GM19438 (cell line): ENCODE measurements around the gene BABAM2.
"Not testable (repeated sequence)": the region's sequence is repeated elsewhere in the genome, so short reads cannot be mapped to it uniquely, and the experiment has no call there.

Experiments used
- ATAC-seq: cut with Tn5 transposase; IDR thresholded peaks from one replicate; pipeline ENCODE4 v1.9.1; 2021; ENCODE audit warnings: low read depth; ENCODE audit not compliant: unreplicated experiment

BABAM2 gene

DNA sequence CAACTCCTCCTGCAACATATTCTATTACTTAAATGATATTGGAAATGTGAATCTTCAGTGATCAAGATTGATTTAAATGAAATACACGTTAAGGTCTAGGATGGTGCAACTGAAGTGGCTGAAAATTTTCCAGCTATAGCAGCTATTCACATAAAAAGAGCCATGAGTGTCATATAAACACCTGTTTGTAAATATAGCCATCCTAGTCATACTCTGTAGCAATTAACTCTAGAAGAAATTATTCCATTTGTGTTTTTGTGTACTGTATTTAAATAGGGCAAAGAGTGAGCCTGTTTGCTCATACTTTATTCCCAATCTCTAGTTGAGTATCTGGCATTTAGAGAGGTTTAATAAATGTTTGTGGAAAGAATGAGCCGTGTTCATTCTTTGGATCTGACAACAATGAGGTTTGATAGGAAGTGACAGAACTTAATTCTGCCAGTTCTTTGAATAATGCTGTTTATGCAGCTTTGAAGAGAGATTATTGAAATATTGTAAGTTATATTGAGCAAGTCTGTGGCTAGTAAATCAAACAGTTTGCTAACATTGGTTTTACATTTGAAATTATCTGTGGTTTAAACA lies 49.7 kb downstream of the BABAM2 start:
- no peak for ATAC-seq

DNA sequence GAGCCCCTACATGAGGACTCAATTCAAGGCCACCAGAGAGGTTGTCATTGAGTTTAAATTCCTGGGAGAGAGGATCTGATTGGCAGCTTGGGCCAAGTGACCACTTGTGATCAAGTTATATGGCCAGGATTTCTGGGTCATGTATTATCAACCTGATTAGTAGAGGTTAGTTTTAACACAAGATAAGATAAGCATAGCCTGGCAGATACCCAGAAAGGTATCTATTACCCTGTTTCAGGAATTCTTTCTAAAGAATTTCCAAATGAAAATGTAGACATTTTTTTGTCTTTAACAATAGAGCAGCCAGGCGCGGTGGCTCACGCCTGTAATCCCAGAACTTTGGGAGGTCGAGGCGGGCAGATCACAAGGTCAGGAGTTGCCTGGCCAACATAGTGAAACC lies 50.5 kb downstream of the BABAM2 start:
- no peak for ATAC-seq

DNA sequence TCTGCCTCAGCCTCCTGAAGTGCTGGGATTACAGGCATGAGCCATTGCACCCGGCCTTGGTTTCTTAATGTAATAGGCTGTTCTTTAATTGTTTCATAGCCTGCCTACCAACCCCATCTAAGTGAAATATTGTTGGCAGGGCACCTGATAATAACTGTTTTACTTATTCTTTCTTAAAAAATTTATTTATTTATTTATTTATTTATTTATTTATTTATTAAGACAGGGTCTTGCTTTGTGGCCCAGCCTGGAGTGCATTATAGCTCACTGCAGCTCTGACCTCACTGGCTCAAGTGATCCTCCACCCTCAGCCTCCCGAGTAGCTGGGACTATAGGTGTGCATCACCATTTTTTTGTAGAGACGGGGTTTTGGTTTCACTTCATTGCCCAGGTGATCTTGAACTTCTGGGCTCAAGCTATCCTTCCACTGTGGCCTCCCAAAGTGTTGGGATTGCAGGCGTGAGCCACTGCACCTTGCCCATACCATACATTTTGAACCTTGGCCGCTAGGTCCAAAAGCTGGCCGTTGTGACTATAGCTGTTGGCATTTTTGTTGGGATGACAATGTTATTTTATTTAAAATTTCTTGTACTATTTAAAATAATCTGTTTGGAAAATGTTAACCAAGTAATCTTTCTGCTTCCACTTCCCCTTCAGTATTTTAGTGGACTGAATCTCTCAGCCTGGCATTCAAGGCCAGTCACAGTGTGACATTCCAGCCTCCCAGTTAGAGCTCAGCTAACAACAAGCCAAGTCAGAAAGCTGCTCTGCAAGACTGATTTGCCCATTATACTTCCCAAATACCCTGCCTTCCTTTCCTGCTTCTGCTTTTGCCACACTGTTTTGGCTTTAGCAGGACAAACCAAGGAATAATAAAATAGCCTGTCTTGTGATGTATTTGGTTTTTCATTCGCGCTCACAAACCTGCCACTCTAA lies 52.4 kb downstream of the BABAM2 start:
- no peak for ATAC-seq

DNA sequence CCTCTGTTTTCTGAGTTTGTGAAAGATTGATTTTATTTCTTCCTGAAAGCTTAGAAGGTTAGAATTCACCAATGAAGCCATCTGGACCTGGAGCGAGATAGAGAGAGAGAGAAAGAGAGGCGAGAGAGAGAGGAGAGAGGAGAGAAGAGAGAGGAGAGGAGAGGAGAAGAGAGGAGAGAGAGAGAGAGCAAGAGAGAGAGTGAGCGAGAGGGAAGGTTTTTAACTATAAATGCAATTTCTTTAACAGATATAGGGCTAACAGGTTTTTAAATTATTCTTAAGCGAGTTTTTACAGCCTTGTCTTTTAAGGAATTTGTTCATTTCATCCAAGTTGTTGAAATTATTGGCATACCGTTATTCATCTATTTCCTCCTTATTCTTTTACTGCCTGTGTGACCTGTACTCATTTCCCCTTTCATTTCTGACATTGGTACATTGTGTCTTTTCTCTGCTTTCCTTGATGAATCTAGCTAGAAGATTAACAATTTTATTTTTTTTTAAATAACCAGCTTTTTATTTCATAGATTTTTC lies 56.1 kb downstream of the BABAM2 start:
- ATAC-seq: no peak

DNA sequence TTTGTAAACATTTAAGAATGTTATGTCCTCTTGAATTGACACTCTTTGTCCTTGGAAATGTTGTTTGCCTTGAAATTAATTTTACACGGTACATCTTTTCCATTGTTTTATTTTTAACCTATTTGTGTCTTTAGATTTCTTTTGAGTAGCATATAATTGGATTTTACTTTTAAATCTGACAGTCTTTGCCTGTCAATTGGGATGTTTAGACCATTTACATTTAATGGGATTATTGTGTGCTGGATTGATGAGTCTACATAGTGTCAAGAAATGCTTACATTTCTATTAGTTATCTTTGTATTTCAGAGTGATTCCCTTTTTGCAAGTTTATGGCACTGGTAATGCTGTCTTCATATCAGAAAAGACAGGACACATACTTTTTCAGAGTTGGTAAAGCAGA lies 61.5 kb downstream of the BABAM2 start:
- ATAC-seq: no peak

DNA sequence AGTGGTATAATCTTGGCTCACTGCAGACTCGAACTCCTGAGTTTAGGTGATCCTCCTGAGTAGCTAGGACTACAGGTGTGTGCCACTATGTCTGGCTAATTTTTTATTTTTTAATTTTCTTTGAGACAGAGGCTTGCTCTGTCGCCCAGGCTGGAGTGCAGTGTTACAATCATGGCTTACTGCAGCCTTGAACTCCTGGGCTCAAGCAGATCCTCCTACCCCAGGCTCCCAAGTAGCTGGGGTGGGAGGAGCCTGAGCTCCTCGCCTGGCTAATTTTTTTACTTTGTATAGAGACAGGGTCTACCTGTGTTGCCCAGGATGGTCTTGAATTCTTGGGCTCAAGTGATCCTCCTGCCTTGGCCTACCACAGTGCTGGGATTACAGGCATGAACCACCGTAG lies 62.5 kb downstream of the BABAM2 start:
- no peak for ATAC-seq

DNA sequence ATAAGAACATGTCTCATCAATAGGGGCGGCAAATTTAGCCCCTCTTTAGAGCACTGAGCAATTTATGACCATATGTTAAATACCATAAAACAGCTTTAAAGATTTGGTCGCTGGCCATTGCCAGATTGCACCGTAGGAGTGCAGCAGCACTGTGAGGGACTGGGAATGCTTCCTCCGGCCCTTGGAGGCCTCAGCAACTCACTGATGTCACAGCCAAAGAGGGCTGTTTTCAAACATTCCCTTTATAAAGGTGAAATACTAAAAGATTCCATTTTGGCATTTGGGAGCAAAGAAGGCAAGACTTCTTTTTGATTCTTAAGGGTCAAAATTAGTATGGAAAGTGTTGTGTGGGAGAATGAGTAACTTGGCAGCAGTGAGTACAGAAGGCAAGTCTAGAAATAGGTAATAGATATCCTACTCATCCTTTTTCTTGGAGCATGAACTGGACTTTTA lies 63.7 kb downstream of the BABAM2 start:
- no peak for ATAC-seq

DNA sequence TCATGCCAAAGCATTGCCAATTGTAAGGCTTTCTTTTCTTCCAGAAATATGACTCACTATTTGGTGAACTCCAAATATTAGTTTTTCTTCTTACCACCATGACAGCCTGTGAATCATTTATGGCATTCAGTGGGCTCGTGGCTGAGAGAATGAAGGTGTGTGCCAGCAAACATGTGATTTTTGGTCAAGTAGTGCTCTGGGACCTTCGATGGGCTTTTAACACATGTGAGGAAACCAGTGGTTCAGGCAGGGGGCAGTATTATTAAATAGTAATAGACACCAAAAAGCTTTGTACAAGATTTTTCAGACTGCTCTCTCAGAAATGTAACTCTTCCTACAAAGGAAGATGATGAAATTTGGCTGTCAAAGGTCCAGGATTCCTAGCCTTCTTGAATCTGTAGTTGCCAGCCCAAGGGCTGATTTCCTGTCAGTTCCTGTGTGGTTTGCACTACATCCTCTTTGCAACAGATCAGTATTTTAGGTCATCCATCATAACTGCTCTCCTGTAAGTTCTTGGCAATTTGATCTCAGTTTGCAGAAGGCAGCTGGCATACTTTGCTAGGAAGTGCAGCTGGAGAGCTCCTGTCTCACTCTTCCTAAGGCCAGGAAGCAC lies 64.3 kb downstream of the BABAM2 start:
- ATAC-seq: no peak

DNA sequence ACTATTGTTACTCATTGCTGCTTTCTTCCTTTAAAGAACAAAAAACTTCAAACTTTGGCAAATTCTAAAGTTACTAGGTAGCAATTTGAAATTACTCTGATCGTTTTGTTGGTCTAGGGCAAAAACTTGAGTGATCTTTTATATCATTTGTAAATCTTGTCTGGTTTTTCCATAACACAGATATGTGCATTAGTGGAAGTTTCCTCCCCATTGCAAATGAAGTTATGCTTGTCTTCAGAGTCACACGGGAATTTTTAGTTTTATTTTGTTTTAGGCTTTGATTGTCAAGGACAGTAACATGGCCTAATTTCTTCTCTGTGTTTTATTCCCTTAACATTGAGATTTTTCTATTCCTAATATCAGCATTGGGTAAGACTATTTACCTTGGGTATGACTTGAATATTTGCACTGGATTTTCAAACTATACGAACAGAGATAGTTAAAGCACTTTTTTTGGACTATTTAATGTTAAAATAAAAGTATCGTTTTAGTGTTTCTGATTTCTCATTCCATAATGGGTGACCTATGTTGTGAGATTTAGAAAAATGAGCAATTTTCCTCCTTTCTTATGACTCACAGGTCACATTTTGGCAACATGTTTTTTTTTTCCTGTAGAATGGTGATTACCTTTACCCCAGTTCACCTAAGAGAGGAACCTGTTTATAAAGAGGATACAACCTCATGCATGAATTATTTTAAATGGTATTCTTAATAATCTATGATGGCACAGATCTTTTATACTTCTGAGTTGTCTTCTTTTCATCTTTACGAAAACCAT lies 65.0 kb downstream of the BABAM2 start:
- no peak for ATAC-seq

DNA sequence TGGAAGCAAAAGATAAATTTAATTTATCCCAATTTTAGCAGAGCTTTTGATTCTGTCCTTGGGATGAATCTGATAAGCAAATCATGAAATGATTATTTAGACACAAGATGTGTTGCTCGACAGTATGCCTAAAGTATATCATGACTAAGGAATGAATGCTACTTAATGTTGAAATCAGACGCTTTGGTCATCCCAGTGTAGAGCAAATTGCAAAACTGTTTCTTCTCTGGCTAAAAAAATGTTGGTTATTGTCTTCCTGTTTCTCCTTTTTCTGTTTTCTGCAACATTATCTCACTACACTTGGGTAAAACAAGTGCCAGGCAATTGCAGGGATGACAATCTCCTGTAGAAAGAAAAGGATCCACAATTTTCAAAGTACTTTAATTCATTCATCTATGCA lies 66.4 kb downstream of the BABAM2 start:
- no peak for ATAC-seq

DNA sequence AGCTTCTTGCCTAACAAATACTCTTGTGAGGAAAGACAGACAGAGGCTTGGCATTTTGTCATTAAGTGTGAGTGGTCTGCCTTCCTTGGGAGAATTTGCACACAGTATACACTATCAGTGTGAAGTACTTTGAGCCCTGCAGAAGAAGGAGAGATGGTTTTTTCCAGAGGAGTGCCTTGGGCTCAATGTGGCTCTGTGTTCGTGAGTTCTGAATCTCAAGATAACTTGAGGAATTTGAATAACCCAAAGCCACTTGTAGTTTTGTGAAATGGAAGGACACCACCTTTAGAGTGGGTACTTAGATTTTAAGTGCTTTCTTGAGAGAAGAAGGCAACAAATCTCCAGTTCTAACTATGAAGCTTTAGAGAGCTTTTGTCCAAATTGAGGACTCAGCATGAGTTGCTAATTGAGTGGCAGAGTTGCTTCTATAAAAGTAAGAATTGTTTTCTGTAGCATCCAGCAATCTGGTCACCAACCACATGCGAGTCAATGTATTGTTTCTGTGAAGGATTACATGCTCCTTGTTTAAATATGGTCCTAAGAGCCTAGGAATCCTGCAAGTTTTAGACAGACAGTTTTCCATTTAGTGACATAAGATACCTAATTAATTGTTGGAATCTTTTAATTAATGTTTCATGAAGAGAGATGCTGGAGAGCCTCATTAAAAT lies 68.3 kb downstream of the BABAM2 start:
- no peak for ATAC-seq

DNA sequence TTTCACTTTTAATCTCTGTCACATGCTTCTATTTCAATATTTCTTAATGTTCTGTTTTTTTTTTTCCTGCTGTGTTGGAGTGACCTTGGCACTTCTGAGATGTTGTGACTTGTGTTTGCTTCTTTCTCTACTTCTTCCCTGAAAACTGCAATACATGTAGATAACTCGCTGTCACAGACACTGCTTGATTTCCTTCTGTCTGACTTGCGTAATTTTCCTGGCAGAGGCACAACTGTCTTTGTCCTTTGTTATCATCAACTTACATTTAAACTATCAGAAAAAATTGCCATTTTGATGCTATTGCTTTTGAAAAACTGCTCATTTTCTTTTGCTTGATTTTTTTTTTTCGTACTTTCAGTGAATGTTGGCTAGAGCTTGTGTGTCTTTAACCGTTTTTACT lies 69.0 kb downstream of the BABAM2 start:
- ATAC-seq: no peak

DNA sequence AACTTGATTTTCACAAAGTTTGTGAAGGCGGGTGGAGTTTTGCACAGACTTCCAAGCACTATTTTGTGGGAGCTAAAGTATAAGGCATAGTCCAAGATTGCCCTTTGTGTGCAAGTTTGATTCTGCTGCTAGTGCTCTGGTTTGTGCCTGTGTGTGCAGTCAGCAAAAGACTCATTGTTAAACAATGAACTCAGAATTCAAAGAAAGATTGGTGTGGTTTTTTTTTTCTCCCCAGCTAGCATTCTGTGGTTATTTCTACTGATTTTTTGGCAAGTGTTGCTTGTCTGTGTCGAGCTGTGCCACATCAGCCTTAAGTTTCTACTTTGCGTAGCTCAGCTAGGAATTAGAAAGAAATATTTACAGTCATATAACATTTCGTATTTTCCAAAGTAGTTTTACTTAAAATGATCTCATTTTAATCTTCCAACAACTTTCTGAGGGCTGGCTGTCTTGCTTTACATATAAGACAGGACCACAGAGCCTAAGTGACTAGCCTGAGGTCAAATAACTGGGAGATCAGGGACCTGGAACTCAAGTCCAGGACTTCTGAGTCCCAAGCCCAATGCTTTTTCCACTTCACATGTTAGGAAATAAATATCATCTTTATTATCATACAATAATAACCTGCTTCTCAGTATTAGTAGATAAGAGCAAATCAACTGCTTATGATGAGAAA lies 69.8 kb downstream of the BABAM2 start:
- ATAC-seq: no peak

DNA sequence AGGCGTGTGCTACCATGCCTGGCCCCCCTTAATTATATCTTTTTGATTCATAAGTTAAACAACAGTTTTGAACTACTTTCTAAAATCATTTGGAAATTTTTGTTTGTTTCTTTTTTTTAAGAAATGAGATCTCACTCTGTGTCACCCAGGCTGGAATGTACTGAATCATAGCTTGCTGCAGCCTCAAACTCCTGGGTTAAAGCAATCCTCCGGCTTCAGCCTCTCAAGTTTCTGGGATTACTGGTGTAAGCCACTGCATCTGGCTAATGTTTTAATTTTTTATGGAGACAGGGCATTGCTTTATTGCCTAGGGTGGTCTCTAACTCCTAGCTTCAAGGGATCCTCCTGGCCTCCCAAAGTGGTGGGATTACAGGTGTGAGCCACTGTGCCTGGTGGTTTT lies 71.5 kb downstream of the BABAM2 start:
- ATAC-seq: no peak

DNA sequence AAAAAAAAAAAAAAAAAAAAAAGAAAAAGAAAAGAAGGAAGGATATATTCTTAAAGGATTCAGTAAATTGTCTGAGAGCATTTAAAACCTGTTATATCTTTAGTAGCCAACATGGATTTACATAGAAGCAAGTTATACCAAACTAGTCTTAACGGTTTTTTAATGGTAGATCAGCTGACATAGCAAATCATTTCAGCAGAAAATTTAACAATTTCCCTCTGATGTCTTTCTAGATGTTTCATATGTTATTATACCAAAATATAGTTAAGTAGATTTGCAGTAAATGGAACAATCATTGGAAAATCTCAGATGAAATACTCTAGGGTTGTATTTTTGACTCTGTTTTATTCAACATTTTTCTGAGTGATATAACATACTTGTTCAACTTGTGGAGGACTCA lies 72.9 kb downstream of the BABAM2 start:
- no peak for ATAC-seq

DNA sequence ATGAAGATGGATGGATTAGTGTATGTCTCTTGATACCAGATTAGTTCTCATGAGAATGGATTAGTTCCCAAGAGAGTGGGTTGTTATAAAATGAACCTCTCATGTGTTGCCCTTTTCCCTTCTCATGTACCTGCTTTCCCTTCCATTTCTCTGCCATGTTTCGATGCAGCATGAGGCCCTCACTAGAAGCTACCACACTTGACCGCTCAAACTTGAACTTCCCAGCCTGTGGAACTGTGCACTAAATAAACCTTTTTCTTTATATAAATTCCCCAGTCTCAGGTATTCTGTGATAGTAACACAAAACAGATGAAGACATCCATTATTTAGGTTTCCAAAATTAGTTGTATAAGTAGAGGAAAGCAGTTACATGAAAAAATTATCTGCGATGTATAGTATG lies 73.5 kb downstream of the BABAM2 start:
- no peak for ATAC-seq

DNA sequence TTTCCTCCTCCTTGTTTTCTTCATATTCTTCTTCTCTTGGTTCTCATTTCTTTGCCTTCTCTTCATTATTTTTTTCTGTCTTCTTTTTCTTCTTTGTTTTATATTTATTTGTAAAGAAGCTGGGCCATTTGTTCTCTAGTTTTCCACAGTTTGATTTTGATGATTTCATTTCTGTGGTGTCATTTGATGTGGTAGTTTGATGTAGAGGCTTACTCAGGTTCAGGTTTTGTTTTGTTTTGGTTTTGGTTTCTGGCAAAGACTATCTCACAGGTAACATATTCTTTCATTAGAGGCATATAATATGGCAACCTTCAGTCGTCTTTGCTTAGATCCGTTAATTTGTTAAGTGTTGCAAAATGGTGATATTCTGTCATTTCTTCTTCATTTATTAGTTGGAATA lies 75.3 kb downstream of the BABAM2 start:
- ATAC-seq: no peak

DNA sequence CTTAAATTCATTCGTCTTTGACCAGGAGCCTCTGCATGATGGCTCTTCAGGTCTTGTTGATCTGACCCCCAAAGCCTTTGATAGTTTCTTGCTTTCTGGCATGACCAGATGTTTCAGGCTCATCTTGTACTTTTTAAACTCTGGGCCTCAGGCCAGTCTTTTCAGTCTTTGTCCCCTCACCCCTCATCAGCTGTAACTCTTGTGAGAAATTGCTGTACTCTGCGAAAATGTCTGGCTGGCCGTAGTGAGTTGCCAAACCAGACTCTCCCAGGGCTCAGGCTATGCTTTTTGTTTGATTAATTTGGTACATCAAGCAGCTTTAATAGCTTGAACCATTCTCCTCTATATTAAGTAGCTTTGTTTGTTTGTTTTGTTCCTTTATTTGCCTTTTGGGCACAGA lies 75.9 kb downstream of the BABAM2 start:
- no peak for ATAC-seq

DNA sequence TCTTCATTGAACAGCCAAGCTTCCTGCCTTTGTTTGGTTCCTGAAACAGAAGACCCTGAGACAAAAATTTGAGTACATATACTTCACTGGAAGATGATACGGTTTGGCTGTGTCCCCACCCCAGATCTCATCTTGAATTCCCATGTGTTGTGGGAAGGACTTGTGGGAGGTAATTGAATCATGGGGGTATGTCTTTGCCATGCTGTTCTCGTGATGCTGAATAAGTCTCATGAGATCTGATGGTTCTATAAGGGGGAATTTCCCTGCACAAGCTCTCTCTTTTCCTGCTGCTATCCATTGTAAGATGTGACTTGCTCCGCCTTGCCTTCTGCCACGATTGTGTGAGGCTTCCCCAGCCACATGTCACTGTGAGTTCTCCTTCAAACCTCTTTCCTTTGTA lies 76.5 kb downstream of the BABAM2 start:
- ATAC-seq: no peak

DNA sequence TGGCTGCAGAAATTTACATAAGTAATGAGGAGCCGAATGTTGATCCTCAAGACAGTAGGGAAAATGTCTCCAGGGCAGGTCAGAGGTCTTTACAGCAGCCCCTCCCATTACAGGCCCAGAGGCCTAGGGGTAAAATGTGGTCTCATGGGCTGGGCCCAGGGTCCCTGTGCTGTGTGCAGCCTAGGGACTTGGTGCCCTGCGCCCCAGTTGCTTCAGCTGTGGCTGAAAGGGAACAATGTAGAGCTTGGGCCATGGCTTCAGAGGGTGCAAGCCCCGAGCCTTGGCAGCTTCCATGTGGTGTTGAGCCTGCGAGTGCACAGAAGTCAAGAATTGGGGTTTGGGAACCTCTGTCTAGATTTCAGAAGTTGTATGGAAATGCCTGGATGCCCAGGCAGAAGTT lies 77.5 kb downstream of the BABAM2 start:
- not testable (repeated sequence) for ATAC-seq
